HL-60 (cell line): ENCODE results near the gene ANKZF1.

ENCODE experiments used
- DNase-seq, 2 experiments: peaks; one replicate each; pipeline ENCODE4 v3.0.0-alpha.2; 2010 to 2020; ENCODE audit warnings: low read depth in 1 of 2, low spot score in 1 of 2
- H3K27ac ChIP-seq: fragments of 250-450 bp; sonication (Bioruptor Pico); replicated peaks from 2 replicates; pipeline ENCODE4 v1.5.1; 2020; ENCODE audit warnings: mild to moderate bottlenecking, moderate library complexity
- H3K27me3 ChIP-seq: fragments of 250-450 bp; sonication (Bioruptor Pico); 2 replicates; pipeline ENCODE4 v1.5.1; 2021; ENCODE audit warnings: mild to moderate bottlenecking, moderate library complexity; ENCODE audit not compliant: insufficient read depth, poor library complexity, severe bottlenecking
- H3K4me3 ChIP-seq: replicated peaks from 2 replicates; pipeline ENCODE4 v1.5.1; 2011; ENCODE audit warnings: mild to moderate bottlenecking, control low read depth, low read length; ENCODE audit not compliant: insufficient read depth
- CTCF ChIP-seq: IDR thresholded peaks from one replicate; pipeline ENCODE4 v1.5.1; 2011; ENCODE audit warnings: low read length, control low read depth, inconsistent platforms; ENCODE audit not compliant: insufficient read depth
- GABPA ChIP-seq: IDR thresholded peaks from 2 replicates; pipeline ENCODE4 v1.6.1; 2012; ENCODE audit warnings: low read depth
- POLR2AphosphoS5 ChIP-seq: IDR thresholded peaks from 2 replicates; pipeline ENCODE4 v1.6.1; 2012; ENCODE audit warnings: low read depth
- SPI1 ChIP-seq: IDR thresholded peaks from 2 replicates; pipeline ENCODE4 v1.6.1; 2012; ENCODE audit warnings: low read depth, mild to moderate bottlenecking, borderline replicate concordance
- TF ChIP-seq, protein P1 (sequence below): IDR thresholded peaks from 2 replicates; pipeline ENCODE4 v1.6.1; 2012; ENCODE audit warnings: low read depth; ENCODE audit not compliant: insufficient replicate concordance

Gene ANKZF1

GRCh38 chr2:219272995-219273394, 43.4 kb downstream of the ANKZF1 start:
- TF ChIP-seq, protein P1, sequence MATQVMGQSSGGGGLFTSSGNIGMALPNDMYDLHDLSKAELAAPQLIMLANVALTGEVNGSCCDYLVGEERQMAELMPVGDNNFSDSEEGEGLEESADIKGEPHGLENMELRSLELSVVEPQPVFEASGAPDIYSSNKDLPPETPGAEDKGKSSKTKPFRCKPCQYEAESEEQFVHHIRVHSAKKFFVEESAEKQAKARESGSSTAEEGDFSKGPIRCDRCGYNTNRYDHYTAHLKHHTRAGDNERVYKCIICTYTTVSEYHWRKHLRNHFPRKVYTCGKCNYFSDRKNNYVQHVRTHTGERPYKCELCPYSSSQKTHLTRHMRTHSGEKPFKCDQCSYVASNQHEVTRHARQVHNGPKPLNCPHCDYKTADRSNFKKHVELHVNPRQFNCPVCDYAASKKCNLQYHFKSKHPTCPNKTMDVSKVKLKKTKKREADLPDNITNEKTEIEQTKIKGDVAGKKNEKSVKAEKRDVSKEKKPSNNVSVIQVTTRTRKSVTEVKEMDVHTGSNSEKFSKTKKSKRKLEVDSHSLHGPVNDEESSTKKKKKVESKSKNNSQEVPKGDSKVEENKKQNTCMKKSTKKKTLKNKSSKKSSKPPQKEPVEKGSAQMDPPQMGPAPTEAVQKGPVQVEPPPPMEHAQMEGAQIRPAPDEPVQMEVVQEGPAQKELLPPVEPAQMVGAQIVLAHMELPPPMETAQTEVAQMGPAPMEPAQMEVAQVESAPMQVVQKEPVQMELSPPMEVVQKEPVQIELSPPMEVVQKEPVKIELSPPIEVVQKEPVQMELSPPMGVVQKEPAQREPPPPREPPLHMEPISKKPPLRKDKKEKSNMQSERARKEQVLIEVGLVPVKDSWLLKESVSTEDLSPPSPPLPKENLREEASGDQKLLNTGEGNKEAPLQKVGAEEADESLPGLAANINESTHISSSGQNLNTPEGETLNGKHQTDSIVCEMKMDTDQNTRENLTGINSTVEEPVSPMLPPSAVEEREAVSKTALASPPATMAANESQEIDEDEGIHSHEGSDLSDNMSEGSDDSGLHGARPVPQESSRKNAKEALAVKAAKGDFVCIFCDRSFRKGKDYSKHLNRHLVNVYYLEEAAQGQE: no peak
- TF ChIP-seq GABPA (no peak), POLR2AphosphoS5 (no peak), CTCF (no peak)
- Histone ChIP-seq H3K27ac (no peak overlapping the region), H3K4me3 (no peak overlapping the region), H3K27me3 (no peaks in the 10 kb centered on the region)
- DNase-seq: no peak

- TF ChIP-seq POLR2AphosphoS5: no peak
- no peak for TF ChIP-seq CTCF
- TF ChIP-seq, protein P1: no peak
- TF ChIP-seq SPI1: no peak
- no peak for TF ChIP-seq GABPA
- H3K27ac ChIP-seq: no peak overlapping the region
- no peak for DNase-seq
- no peaks in the 10 kb centered on the region for H3K27me3 ChIP-seq
- H3K4me3 ChIP-seq: no peak overlapping the region
Observed at GRCh38 chr2:219273937-219274336, 44.3 kb downstream of the ANKZF1 start.

- no peak for DNase-seq
- Histone ChIP-seq H3K27me3 (no peaks in the 10 kb centered on the region), H3K27ac (no peak overlapping the region), H3K4me3 (no peak overlapping the region)
- TF ChIP-seq POLR2AphosphoS5 (no peak), CTCF (no peak), GABPA (no peak), SPI1 (no peak)
- TF ChIP-seq, protein P1: no peak
Observed at GRCh38 chr2:219274361-219274921, 44.8 kb downstream of the ANKZF1 start.
